NCI-H1436 treated with DMSO at 0.1 percent for 48 hours (cell line): Measurements from ENCODE around the gene ZNF175.
"Not testable (repeated sequence)": the region's sequence is repeated elsewhere in the genome, so short reads cannot be mapped to it uniquely, and the experiment has no call there.

ENCODE experiments used
- DNase-seq: peaks from one replicate; lab custom pipeline; 2025; lab: John Stamatoyannopoulos, UW

The ZNF175 gene

DNA sequence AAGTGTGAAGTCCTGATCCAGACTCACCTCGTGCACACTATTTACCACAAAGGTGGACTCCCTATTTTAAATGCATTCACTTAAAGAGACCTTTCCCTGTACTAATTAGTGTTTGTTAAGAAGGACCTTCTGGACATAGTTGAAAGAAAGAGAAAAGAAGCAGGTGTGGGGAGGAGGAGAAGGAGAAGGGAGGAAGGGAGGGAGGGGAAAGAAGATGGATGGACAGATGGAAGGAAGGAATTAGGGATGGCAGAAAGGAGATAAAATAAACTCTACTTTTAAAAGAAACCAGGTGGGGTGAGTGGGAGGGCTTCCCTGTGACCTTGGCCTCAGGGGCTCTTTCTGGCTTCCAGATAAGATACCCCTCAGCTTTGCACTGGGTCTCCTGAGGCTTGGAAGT, 21.4 kb downstream of the ZNF175 start:
- no peak for DNase-seq

DNA sequence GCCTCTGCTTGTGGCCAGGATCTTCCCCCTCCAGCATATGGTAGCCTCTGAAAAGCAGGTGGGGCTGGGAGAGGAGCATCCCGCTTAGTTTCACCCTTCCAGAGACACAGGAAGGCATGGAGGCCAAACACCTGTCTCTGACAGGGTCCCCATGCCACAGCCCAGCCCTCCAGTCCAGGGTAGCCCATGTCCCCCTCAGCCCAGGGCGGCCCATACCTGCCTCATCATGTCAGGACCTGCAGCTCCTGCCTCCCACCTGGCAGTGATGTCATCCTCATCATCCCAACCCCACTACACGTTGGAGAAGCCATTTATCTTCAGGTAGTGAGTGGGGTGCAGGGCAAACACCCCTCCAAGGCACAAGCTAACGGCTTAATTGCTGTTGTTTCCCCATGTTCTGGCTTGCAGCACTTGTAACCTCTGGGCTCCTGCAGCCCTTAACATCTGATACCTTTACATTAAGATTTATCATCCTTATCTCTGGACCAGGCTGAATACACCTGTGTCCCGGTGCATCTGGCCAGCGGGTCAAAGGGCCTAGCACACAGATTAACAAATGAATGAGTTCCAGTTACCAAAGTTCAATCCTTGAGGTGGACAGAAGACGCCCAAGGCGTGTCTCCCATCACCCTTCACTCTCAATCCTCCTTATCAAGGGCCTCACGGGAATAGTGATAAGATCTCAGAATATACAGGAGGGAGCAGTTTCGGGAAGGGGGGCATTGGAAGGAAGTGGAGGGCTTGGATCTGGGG, 22.2 kb downstream of the ZNF175 start:
- DNase-seq = no peak

DNA sequence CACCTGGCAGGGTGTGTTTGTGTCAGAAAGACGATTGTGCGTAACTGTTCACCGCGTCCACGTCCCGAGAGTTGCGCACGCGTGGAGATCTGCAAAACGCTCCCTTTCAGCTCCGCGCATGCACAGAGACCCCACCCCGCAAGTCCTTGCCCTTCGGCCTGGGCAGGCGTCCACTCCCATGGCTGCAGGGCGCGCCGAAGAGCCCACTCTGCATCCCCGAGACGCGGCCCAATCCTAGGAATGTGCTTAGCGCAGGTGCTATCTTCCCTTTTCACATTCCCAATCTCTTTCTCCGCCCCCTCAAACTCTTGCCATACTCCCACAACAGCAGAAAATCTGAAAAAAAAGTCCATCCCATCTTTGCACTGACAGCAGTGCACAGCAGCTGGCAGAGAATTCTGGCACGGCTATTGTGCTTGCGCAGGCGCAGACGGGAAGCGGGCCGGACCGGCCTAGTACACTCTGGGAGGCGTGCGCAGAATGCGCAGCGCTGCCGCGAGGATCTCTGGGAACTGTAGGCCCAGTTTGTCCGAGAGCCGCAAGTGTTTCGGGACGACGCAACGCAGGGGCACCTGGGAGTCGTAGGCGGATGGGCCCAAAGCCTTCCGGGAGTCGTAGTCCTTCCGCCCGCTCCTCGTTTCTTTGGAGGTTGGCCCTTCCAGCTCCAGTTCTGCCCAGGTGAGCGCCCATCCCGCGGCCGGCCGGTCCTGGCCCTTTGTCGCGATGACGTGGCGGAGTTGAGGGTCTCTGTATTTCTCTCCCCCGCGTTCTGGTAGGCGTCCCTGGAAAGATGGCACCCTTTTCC, 23.1 kb downstream of the ZNF175 start:
- DNase-seq = peak; percentile 91

DNA sequence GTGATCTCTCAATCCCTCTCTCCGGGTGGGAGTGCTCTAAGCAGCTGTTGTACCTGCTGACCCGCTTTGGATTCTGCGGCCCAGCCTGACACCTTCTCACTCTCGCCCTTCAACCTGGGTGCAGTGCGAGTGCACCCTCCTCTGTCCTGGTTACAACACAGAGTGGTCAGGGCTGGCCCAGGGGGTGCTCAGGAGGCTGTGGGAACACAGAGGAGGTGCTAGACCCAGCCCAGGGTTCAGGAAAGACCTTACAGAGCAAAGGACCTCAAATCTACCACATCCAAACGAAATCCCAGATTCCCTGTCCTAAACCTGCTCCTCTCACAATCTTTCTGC, 23.7 kb downstream of the ZNF175 start:
- DNase-seq = no peak

DNA sequence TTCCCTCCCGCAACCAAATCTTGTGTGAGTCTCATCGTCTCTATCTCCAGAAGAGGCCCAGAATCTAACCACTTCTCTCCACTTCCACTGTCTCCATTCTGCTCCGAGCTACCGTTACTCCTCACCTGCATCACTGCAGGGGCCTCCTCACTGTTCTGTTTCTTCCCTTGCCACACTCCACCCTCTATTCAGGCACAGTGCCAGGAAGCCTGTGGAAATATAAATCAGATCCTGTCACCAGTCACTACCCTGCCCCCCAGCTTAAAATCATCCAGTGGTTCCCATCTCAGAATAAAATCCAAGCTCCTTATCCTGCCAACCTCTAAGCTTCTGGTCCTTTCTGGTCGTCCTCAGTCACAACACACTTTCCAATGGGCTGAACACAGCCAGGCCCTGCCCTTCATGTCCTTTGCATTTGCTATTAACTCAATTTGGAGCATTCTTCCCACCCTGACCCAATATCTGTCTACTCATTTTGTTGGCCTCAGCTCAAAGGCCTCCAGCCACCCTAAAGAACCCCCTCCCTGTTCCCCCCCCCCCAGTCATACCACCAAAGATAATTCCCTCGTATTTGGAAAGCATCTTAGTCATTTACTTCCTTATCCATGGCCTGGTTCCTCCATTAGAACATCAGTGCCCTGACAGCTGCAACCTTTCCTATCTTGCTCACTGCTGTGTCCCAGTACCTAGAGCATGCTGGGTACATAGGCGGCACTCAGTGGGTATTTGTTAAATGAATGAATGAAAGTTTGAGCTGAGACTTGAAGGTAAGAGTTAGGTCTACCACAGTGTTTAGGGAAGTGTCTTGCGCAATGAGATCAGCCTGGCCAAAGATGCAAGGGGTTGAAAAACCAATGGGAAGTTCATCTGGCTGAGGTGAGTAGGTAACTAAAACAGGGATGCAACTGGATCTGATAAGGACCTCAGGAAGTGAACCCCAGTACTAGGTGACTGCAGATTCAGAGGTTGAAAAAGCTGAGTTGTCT, 24.4 kb downstream of the ZNF175 start:
- no peak for DNase-seq

DNA sequence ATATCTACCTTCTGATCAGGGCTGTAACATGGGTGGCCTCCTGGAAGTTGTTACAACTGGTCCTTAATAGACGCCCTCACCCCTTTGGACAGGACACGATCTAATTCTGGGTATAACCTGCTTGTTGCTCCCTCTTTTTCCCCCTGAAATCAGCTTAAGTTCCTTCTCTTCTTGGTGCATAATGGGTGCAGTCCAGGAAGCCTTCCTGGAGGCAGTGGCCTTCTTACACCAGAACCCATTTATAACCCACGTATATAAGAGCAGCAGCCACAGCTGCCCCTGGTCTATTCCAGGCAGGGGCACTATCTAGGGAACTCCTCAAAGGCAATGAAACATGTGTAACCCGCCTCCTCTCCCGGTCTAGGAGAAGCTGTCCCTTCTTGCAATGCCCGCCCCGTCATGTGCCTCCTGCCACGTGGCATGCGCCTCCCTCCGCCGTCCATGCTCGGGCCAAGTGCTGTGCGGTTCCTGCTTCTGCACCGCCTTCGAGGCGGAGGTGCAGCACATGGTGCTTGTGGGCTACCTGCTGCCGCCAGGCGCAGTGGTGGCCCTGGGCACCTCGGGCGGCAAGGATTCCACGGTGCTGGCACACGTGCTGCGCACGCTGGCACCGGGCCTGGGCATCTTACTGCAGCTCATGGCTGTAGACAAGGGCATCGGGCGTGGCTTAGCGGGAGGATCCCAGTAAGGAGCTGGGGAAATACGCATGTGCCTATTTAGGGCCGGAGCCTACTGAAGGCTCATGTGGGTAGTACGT, 27.3 kb downstream of the ZNF175 start:
- DNase-seq = no peak

DNA sequence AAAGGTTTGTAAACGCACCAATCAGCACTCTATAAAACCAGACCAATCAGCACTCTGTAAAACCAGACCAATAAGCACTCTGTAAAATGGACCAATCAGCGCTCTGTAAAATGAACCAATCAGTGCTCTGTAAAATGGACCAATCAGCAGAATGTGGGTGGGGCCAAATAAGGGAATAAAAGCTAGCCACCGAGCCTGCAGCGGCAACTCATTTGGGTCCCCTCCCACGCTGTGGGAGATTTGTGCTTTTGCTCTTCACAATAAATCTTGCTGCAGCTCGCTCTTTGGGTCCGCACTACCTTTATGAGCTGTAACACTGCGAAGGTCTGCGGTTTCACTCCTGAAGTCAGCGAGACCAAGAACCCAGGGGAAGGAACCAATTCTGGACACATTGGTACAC, 28.0 kb downstream of the ZNF175 start:
- DNase-seq = no peak

DNA sequence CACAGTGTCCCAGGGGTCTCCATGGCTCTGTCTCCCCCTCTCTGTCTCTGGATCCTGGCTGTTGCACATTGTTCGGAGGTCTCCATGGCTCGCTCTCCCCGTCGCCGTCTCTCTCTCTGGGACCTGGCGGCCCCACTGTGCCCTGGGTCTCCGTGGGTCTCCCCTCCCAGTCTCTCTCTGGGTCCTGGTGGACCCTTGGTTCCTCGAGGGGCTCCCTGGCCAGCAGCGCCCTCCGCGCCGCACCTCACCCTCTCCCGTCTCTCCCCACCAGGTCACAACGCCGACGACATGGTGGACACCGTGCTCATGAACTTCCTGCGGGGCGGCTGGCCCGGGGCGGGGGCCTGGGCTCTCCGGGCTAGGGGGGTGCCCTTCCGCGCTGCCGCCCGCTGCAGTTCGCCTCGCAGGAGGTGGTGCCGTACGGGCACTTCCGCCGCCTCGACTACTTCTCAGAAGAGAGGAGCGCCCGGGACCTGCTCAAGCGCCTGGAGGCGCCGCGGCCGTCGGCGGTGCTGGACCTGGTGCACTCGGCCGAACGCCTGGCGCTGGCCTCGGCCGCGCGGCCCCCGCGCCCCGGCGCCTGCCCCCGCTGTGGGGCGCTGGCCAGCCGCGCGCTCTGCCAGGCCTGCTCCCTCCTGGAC, 30.0 kb downstream of the ZNF175 start:
- no peak for DNase-seq

DNA sequence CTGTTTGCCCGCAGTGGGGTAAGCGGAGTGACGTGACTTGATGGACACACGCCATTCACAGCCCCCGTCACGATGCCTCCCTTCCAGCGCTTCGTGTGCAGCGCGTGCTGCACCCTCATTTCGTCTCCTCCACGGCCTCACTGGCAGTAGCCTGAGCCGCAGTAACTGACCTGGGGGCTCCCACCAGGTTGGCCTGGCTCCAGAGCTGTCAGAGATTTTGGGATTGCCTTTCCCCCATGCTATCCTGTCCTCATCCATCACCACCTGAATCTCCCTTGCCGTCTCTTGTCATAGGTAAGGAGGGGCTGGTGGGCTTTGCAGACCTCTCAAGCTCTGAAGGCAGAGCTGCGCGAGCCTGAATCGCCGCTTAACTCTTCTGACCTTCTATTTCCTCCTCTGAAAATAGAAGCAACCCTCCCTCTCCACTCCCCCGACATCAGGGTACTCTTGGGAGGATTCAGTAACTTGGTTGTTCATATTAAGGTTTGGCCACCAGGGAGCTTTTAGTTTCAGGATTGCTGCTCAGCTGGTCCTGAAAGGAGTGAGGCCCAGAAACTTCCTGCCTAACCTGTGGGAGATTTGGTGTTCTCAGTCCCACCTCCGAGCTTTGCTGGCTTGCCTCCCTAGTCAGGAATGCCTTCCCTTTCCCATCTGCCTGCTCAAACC, 31.2 kb downstream of the ZNF175 start:
- no peak for DNase-seq

DNA sequence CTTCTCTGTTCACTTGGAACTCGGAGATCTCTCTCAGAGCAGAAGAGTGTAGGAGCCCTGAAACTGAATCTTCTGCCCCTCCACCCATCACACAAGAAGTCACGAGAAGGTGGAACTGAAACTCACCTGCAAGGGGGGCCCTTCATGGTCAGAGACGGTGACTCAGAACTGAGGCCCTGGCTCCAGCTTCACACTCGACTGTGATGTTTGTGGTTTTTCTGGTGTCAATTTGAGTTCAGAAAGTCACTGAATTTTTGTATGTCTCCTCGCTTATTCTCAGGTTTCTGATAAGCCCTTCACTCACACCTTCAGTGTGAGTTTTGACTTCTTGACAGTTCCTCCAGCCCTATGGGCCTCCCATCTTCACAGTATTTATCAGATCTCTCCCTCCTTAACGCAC, 36.0 kb downstream of the ZNF175 start:
- DNase-seq = no peak

DNA sequence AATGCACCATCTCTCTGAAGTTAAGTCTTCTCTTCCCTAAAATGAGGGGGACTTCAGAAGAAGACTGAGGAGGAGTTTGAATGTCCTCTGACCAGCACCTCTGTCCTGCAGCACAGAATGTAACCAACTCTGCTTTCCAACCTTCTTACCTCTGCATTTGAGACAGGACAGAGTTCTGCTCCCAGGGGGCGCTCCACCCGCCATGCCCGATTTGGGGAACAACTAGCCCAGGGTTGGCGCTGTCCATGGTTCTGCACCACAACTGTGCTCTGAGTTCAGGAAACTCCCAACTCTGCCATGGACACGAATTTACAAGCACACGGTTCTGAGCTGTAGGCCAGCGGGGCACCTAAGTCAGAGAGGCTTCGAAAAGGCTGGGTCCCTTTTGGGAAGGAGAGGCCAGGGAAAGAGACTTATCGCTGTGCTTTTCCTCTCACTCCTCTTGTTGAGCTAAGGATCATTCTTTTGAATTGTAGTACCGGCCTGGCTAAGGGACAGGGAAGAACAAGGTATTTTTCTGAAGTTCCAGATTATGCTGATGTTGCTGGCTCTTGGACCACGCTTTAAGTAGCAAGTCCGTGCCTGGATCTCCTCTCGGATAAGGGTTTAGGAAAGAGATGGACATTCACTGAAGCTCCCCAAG, 37.0 kb downstream of the ZNF175 start:
- DNase-seq = no peak

DNA sequence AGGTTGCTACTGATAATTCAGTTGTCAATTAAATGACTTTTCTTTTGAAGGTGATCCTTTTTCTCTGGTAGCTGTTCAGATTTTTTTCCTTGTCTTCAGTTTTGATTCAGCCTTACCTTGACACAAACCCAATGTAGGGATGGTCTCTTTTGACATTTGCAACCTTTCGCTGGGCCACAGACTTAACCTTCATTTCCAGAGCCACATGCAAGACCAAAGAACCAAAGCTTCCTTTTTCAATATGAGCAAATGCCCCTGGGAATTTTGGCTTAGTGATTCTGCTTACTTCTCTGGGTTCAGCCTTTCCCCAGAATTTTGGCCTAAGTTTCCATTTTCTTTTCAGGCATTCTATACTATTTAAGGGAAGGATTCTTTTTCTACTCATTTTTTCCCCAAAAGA, 39.5 kb downstream of the ZNF175 start:
- DNase-seq = no peak

DNA sequence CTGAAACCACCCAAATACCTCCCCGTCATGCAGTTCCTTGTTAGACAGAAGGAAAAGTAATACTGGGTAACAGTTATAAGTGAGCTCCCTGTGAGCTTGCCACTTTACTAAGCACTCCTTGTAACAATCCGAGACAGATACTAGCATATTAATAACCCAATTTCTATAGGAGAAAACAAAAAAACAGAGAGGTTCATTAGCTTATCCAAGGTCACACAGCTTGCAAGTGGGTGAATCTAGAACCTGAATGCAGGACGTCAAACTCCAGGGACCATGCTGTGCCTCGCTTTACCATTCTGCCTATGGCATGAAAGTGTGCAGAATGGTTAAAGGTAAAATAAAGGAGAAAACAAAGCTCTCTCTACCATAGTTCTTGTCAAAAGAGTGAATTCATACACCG, 43.7 kb downstream of the ZNF175 start:
- no peak for DNase-seq

DNA sequence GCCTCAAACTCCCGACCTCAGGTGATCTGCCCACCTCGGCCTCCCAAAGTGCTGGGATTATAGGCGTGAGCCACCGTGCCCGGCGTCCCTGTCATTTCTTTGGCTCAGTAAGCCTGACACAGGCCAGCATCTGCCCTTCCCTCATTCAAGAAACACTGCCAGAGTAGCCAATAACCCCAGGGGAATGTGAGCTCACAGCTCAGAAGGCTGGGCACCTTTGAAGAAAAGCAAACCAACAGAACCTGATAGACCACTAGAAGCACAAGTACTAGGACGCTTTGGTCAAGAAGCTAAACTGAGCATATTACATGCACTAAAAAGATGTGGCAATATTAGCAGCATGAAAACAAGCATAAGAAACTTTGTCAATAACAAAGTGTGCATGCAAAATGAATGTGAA, 44.9 kb downstream of the ZNF175 start:
- DNase-seq = no peak

DNA sequence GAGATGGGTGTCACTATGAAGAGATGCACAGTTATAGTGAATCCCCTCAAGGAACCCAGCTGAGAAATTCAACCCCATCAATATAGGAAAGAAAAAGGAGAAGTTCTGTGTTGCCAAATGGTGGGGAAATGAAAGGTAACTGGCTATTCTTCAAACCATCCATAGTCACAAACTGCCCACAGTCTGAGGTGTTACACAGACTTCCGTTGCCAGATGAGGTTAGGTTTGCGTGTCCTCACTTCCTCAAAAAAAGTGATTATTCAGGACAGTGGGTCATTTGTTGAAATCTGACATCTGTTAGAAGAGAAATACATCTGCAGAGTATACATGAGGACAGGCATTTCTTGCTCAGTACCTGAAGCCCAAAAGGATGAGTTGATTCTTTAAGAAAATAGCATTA, 50.1 kb downstream of the ZNF175 start:
- no peak for DNase-seq

DNA sequence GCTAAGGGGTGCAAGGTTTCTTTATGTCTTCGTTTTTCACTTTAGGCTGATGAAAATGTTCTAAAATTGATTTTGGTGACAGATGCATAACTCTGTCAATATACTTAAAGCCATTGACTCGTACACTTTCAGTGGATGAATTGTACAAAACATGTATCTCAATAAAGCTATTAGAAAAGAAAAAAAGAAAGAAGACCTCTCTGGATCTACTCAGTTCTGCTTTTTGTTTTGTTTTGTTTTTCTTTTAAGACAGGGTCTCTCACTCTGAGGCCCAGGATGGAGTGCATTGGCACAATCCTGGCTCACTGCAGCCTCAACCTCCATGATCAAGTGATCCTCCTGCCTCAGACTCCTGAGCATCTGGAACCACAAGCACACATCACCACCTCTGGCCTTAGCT, 55.6 kb downstream of the ZNF175 start:
- DNase-seq = no peak

DNA sequence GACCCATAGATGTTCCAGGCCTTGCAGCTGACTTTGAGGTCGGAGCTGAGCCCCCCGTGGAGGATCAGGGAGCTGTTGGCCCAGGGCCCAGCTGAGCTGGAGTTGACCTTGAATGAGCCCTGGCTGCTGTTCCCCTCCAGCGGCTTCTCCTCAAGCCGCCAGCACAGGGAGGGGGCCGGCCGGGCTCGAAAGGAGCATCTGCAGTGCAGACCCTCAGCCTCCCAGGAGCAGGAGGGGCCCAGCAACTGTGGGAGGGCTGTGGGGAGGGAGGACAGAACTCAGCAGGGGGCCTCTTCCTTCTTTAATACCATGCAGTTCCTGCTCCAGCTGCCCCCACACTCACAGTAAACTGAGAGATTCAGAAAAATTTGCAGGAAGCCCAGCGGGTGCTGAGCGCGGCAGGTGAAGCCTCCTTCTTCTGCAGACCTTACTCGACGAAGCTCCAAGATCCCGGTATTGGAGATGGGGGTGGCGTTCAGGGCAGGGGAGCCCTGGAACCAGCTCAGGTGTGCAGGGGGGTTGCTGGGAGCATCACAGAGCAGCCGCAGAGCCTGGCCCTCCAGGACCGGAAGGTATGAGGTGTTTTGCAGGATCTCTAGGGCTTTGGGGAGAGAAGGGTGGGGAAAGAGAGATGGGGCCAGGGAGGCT, 56.5 kb downstream of the ZNF175 start:
- DNase-seq = no peak

DNA sequence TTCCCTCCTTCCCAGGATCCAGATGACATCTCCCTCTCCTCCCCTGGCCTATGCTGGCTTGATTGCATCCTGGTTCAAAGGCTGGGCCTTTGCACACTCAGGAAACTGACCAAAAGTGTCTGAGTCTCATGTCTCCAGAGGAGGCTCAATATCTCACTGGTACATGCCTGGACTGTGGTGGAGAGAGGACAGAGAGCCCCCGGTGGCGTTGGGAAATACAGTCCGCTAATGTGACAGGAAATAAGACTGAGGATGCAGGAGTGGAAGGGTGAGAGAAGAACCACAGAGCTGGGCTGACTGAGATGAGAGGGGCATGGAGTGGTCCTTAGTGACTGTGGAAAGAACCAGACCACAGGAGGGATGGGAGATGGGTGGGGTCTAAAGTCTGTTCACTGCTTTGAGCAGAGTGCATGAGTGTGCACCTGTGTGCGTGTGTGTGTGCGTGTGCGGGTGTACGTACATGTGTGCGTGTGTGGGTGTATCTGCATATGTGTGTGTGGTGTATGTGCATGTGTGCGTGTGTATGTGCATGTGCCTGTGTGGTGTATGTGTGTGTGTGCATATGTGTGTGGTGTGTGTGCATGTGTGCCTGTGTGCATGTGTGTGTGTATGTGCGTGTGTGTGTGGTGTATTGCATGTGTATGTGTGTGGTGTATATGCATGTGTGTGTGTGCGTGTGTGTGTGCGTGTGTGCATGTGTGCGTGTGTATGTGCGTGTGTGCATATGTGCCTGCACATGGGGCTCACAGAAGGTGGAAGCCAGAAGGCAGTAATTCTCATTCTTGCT, 57.3 kb downstream of the ZNF175 start:
- DNase-seq = no peak

DNA sequence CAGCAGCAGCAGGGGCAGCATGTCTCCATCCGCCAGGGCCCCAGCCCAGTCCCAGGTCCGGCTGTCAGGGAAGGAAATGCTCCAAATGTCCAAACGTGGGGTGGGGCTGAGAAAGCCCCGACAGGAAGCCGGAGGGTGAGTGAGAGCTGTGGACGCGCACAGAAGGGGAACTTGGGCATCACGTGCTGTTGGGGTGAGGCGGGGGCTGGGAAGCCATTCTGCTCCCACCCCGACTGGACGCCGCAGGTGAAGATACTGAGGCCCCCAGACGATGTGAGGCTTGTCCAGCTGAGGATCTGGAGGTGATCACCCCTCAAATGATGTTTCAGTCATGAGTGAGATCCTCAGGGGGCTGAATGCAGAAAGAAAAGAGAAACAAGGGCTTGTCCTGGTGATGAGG, 59.2 kb downstream of the ZNF175 start, which contains the start of gene SIGLEC5:
Gene SIGLEC5, minus strand, starts transcription at position 87 of the 400 bp plus-strand sequence. Its CDS starts 66 bp downstream, at position 21.
- not testable (repeated sequence) for DNase-seq
